WERI-Rb-1 (cell line): Measurements from ENCODE around the gene MYLK.
"Not testable (repeated sequence)": the region's sequence is repeated elsewhere in the genome, so short reads cannot be mapped to it uniquely, and the experiment has no call there.

Experiments used
- DNase-seq: peaks from one replicate; pipeline ENCODE4 v3.0.0-alpha.2; 2020
- H3K27ac ChIP-seq: fragments of 250-450 bp; sonication (Bioruptor Pico); 2 replicates; pipeline ENCODE4 v1.5.1; 2020; ENCODE audit warnings: mild to moderate bottlenecking, moderate library complexity
- H3K27me3 ChIP-seq: fragments of 250-450 bp; sonication (Bioruptor Pico); 2 replicates; pipeline ENCODE4 v1.5.1; 2021; ENCODE audit warnings: mild to moderate bottlenecking, low read depth, moderate library complexity; ENCODE audit not compliant: insufficient read depth, severe bottlenecking
- H3K36me3 ChIP-seq: fragments of 250-450 bp; sonication (Bioruptor Pico); 2 replicates; pipeline ENCODE4 v1.5.1; 2020; ENCODE audit warnings: mild to moderate bottlenecking, moderate library complexity
- H3K4me3 ChIP-seq: 2 replicates; pipeline ENCODE4 v1.5.1; 2011; ENCODE audit warnings: low read depth, mild to moderate bottlenecking, control low read depth, low read length
- H3K9me3 ChIP-seq: fragments of 250-450 bp; sonication (Bioruptor Pico); 2 replicates; pipeline ENCODE4 v1.5.1; 2021; ENCODE audit warnings: mild to moderate bottlenecking, moderate library complexity; ENCODE audit not compliant: severe bottlenecking
- CTCF ChIP-seq: IDR thresholded peaks from 2 replicates; pipeline ENCODE4 v1.5.1; 2011; ENCODE audit warnings: low read depth, mild to moderate bottlenecking, control low read depth, inconsistent platforms, low read length

The MYLK gene

GRCh38 chr3:123605789-123606234 is 278.3 kb downstream of the MYLK start:
- no peaks in the 10 kb centered on the region for H3K27me3 ChIP-seq
- no peak overlapping the region for H3K27ac ChIP-seq
- no peak overlapping the region for H3K4me3 ChIP-seq
- H3K36me3 ChIP-seq, result no peaks in the 10 kb centered on the region; the same call in 1 of the 2 replicates
- TF ChIP-seq CTCF, result no peak
- no peak for DNase-seq
- H3K9me3 ChIP-seq, result no peaks in the 10 kb centered on the region

- H3K36me3 ChIP-seq, H3K27me3 ChIP-seq, H3K9me3 ChIP-seq, DNase-seq, H3K27ac ChIP-seq, H3K4me3 ChIP-seq: not testable (repeated sequence)
Measured at GRCh38 chr3:123603153-123603552, 281.0 kb downstream of the MYLK start.

- Histone ChIP-seq H3K27me3 (no peaks in the 10 kb centered on the region), H3K27ac (no peak overlapping the region), H3K36me3 (no peaks in the 10 kb centered on the region; the same call in 1 of the 2 replicates), H3K4me3 (no peak overlapping the region), H3K9me3 (no peaks in the 10 kb centered on the region)
- no peak for DNase-seq
- TF ChIP-seq CTCF, result no peak
Measured at GRCh38 chr3:123602325-123602724, 281.8 kb downstream of the MYLK start.

- not testable (repeated sequence) for H3K36me3 ChIP-seq, H3K27ac ChIP-seq, H3K9me3 ChIP-seq, H3K27me3 ChIP-seq, H3K4me3 ChIP-seq
- DNase-seq, result peak; percentile 34
Measured at GRCh38 chr3:123600863-123601262, 283.3 kb downstream of the MYLK start.

- Histone ChIP-seq H3K27me3 (no peaks in the 10 kb centered on the region), H3K9me3 (no peaks in the 10 kb centered on the region), H3K4me3 (no peak overlapping the region), H3K27ac (no peak overlapping the region), H3K36me3 (no peaks in the 10 kb centered on the region; the same call in 1 of the 2 replicates)
- DNase-seq, result no peak
- TF ChIP-seq CTCF, result no peak
Measured at GRCh38 chr3:123597561-123597960, 286.6 kb downstream of the MYLK start.

GRCh38 chr3:123595396-123596180 is 288.5 kb downstream of the MYLK start:
- H3K27me3 ChIP-seq, result no peaks in the 10 kb centered on the region
- no peak for TF ChIP-seq CTCF
- DNase-seq, result no peak
- H3K4me3 ChIP-seq, result no peak overlapping the region
- H3K9me3 ChIP-seq, result peaks cover 3% of the 10 kb centered on the region
- H3K27ac ChIP-seq, result no peak overlapping the region
- H3K36me3 ChIP-seq, result peaks cover 2% of the 10 kb centered on the region

- H3K27ac ChIP-seq, result no peak overlapping the region
- DNase-seq, result no peak
- TF ChIP-seq CTCF, result no peak
- H3K36me3 ChIP-seq, result peaks cover 6% of the 10 kb centered on the region
- peaks cover 8% of the 10 kb centered on the region for H3K9me3 ChIP-seq
- H3K27me3 ChIP-seq, result no peaks in the 10 kb centered on the region
- no peak overlapping the region for H3K4me3 ChIP-seq
Measured at GRCh38 chr3:123593381-123593780, 290.8 kb downstream of the MYLK start.
